OCI-LY7 (cell line): ENCODE results near the gene ADAT1.

Experiments
- EZH2phosphoT487 ChIP-seq: fragments of 200-600 bp; sonication (generic); IDR thresholded peaks from 2 replicates; pipeline ENCODE4 v1.6.1; 2018; ENCODE audit warnings: low read depth, borderline replicate concordance, mild to moderate bottlenecking, mixed run types, antibody characterized with exemption, low read length, moderate library complexity, mixed read lengths
- TF ChIP-seq, protein P1 (sequence below): fragments of 200-600 bp; sonication (generic); conservative IDR thresholded peaks from 2 replicates; pipeline ENCODE4 v1.5.1; 2014; ENCODE audit warnings: mild to moderate bottlenecking, antibody characterized with exemption, low read length, moderate library complexity, mixed read lengths

DNA sequence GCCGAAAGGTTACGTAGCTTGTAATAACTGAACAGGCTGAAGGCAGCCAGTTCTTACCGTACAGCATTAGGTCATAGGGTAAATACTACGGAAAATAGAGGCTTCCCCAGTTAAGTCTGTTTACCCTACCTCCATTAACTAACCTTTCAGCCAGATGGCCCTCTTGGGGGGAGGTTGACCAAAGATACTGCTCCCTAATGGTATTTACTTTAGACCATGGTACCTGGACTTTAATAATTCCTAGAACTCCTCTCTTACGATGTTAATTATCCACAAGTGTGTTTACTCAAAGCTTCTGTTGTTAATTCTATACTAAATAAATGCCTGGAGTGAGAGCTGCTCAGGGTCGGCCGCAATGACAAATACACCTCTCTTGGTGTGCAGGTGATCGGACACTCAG, 9.8 kb upstream of the ADAT1 start:
- TF ChIP-seq, protein P1, sequence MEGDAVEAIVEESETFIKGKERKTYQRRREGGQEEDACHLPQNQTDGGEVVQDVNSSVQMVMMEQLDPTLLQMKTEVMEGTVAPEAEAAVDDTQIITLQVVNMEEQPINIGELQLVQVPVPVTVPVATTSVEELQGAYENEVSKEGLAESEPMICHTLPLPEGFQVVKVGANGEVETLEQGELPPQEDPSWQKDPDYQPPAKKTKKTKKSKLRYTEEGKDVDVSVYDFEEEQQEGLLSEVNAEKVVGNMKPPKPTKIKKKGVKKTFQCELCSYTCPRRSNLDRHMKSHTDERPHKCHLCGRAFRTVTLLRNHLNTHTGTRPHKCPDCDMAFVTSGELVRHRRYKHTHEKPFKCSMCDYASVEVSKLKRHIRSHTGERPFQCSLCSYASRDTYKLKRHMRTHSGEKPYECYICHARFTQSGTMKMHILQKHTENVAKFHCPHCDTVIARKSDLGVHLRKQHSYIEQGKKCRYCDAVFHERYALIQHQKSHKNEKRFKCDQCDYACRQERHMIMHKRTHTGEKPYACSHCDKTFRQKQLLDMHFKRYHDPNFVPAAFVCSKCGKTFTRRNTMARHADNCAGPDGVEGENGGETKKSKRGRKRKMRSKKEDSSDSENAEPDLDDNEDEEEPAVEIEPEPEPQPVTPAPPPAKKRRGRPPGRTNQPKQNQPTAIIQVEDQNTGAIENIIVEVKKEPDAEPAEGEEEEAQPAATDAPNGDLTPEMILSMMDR = no peak
- no peak for TF ChIP-seq EZH2phosphoT487
